G401 (cell line): Measurements from ENCODE around the gene RBM39. TPM values are rescaled to one million over a fixed set of nuclear protein-coding genes. Genes with fewer than 3 reads are reported as not detected.
"Not testable (repeated sequence)": the region's sequence is repeated elsewhere in the genome, so short reads cannot be mapped to it uniquely, and the experiment has no call there.

Experiments
- DNase-seq: peaks from one replicate; pipeline ENCODE4 v3.0.0-alpha.2; 2015; ENCODE audit warnings: low spot score
- in situ Hi-C: cut with HindIII; loops from 2 replicates; pipeline ENCODE4 v1.10.0; 2016; ENCODE audit warnings: low sequenced_read_pairs, mixed read lengths
- total RNA-seq: library from RNA; depleted of rRNA; stranded (reverse); fragments of >200 nt; shearing (Covaris generic); gene quantifications from 2 replicates; pipeline ENCODE4 v1.2.3, GENCODE V29; 2014

The RBM39 gene
- total RNA-seq, 1 experiment from 2014 or later: 324 TPM

GRCh38 chr20:35697696-35698297 is 44.3 kb downstream of the RBM39 start:
- in situ Hi-C loops: no loop called here
- no peak for DNase-seq

DNA sequence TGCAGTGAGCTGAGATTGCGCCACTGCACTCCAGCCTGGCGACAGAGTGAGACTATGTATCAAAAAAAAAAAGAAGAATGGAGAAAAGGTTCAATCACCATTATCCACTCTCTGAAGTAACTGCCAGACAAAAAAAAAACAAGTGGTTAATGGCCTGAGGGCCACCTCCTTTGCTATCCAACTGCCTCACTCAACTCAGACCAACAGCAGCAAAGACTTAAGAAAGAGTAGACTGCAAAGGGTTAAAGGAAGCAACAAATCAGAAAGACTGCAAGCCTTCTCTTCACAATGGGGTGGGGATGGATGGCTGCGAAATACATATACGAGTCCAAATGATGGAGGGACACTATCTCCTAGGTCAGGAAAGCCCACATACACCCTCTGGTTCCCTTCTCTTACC is 46.1 kb downstream of the RBM39 start:
- no peak for DNase-seq
- in situ Hi-C loops: no loop called here

GRCh38 chr20:35695245-35695749 is 46.8 kb downstream of the RBM39 start:
- no peak for DNase-seq
- in situ Hi-C loops: no loop called here

GRCh38 chr20:35690265-35690664 is 51.8 kb downstream of the RBM39 start:
- DNase-seq: no peak
- in situ Hi-C loops: no loop called here

GRCh38 chr20:35686872-35687271 is 55.2 kb downstream of the RBM39 start:
- DNase-seq, in situ Hi-C loops: not testable (repeated sequence)

- in situ Hi-C loops: not testable (repeated sequence)
These were observed 56.7 kb downstream of the RBM39 start for GRCh38 chr20:35685368-35685767.

GRCh38 chr20:35681960-35682359 is 60.1 kb downstream of the RBM39 start:
- no peak for DNase-seq
- in situ Hi-C loops: no loop called here

More at GRCh38 chr20:35685368-35685767, 56.7 kb downstream of the RBM39 start:
- not testable (repeated sequence) for DNase-seq

GRCh38 chr20:35680452-35681183 is 61.4 kb downstream of the RBM39 start:
- in situ Hi-C loops: no loop called here

DNA sequence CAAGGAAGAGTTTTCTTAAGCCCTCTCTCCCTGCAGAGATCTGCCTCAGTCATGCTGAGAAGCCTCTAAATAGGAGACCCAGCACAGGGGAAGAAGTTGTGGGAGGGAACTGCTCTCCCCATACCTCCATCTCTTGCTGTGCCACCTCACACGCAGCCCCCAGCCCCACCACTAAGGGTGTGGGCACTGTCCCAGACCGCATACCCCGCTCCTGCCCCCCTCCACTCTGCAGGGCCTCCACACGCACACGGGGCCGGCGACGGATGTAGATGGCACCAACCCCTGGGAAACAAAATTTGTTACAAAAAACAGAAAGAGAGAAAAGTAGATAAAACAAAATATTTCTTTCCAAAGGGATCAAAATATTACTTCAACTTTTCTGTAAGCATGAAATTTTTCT is 67.1 kb downstream of the RBM39 start:
- DNase-seq: no peak
- in situ Hi-C loops: no loop called here

More at GRCh38 chr20:35680452-35681183, 61.4 kb downstream of the RBM39 start:
- no peak for DNase-seq

- peak; percentile 83 for DNase-seq
- in situ Hi-C loops: no loop called here
These were observed 68.2 kb downstream of the RBM39 start for GRCh38 chr20:35673884-35674283.

- in situ Hi-C loops: no loop called here
- DNase-seq: no peak
These were observed 72.4 kb downstream of the RBM39 start for GRCh38 chr20:35669681-35670080.

DNA sequence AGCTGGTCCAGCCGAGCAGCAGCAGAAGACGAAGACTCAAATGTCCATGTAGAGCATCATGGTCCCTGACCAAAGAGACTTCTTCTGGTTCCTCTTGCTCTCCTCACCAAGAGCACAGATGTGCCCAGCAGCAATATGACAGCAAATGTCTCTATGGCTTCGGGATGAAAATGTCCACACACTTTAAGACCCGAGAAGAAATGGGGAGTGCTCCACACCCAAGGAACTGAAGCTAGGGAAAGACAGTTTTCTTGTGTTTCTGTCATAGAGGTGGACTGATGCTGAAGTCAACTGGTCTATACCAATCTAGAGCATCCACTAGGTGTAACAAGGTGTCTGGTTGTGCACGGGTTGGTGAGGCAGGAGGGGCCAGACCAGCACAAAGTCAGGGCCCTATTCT is 72.8 kb downstream of the RBM39 start:
- in situ Hi-C loops: no loop called here
- DNase-seq: no peak

DNA sequence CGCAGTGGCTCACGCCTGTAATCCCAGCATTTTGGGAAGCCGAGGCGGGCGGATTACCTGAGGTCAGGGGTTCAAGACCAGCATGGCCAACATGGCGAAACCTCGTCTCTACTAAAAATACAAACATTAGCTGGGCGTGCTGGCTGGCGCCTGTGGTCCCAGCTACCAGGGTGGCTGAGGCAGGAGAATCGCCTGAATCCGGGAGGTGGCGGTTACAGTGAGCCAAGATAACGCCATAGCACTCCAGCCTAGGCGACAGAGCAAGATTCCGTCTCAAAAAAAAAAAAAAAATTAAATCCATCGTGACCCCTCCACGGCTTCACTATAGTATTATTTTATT is 76.1 kb downstream of the RBM39 start:
- in situ Hi-C loops: no loop called here
- no peak for DNase-seq

- in situ Hi-C loops: no loop called here
- DNase-seq: peak; percentile 92
These were observed 77.4 kb downstream of the RBM39 start, which contains the start of the genes CPNE1 and RBM12 for GRCh38 chr20:35664466-35665206. TSS of gene CPNE1 (minus strand) at chr20:35664900. CDS start at chr20:35632923, 31,977 bp downstream. TSS of gene RBM12 (minus strand) at chr20:35664900. CDS start at chr20:35655322, 9,578 bp downstream.

GRCh38 chr20:35663516-35664465 is 78.3 kb downstream of the RBM39 start:
- in situ Hi-C loops: no loop called here
- DNase-seq: no peak

- in situ Hi-C loops: no loop called here
- no peak for DNase-seq
These were observed 79.5 kb downstream of the RBM39 start for GRCh38 chr20:35662551-35662950.

DNA sequence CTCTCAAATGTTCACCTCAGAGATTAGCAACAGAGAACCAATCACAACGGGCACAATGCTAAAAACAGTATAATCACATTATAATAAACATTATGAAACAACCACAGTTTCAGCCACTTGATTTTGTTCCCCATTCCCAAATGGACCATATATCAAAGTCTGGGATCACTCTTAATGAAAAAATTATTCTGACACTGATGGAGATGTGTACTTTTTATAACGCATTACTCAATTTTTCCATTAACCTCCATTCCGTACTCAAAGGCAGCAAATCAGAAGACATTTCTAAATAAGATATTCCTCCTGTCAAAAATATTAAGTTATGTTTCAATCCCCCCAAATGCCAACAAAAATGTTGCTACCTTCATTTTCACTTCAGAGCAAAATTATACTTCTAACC is 80.2 kb downstream of the RBM39 start:
- in situ Hi-C loops: no loop called here
- DNase-seq: no peak

GRCh38 chr20:35661053-35661452 is 81.0 kb downstream of the RBM39 start:
- in situ Hi-C loops: no loop called here
- DNase-seq: no peak
